Activated CD4-positive, alpha-beta memory T cell treated with anti-CD3 and anti-CD28 coated beads for 36 hours (primary cell): ENCODE data around the gene VGLL3. TPM values are rescaled to one million over a fixed set of nuclear protein-coding genes. Genes with fewer than 3 reads are reported as not detected.
"Not testable (repeated sequence)": the region's sequence is repeated elsewhere in the genome, so short reads cannot be mapped to it uniquely, and the experiment has no call there.

Experiments used
- CTCF ChIA-PET: fragments of 350-600 bp; sonication (Branson Sonifier 250); formaldehyde crosslinking; loops from one replicate; lab custom pipeline; 2021; ENCODE audit warnings: antibody characterized with exemption, inconsistent platforms; lab: Charles Lee
- POLR2A ChIA-PET: fragments of 350-600 bp; sonication (Branson Sonifier 250); formaldehyde crosslinking; loops from one replicate; lab custom pipeline; 2021; ENCODE audit warnings: antibody characterized with exemption; lab: Charles Lee
- DNase-seq: peaks from one replicate; pipeline ENCODE4 v3.0.0-alpha.2; 2020
- H3K27ac Mint-ChIP-seq: one replicate; pipeline ENCODE4 v1.8.0; 2021; ENCODE audit warnings: mixed read lengths
- H3K27me3 Mint-ChIP-seq: one replicate; pipeline ENCODE4 v1.8.0; 2021; ENCODE audit warnings: mixed read lengths
- H3K36me3 Mint-ChIP-seq: one replicate; pipeline ENCODE4 v1.8.0; 2021; ENCODE audit warnings: mixed read lengths
- H3K4me1 Mint-ChIP-seq: one replicate; pipeline ENCODE4 v1.8.0; 2021; ENCODE audit warnings: low read depth, mixed read lengths
- H3K4me3 Mint-ChIP-seq: one replicate; pipeline ENCODE4 v1.8.0; 2021; ENCODE audit warnings: mild to moderate bottlenecking, mixed read lengths
- H3K9me3 Mint-ChIP-seq: one replicate; pipeline ENCODE4 v1.8.0; 2021; ENCODE audit warnings: mixed read lengths
- intact Hi-C: fragments of 100-400 bp; cut with micrococcal nuclease; formaldehyde crosslinking; loops from one replicate; pipeline ENCODE4 v1.15.1; 2023
- total RNA-seq, 2 experiments: library from RNA; stranded (reverse); gene quantifications; one replicate each; pipeline ENCODE4 v1.2.3, GENCODE V29; 2021

The VGLL3 gene, protein sequence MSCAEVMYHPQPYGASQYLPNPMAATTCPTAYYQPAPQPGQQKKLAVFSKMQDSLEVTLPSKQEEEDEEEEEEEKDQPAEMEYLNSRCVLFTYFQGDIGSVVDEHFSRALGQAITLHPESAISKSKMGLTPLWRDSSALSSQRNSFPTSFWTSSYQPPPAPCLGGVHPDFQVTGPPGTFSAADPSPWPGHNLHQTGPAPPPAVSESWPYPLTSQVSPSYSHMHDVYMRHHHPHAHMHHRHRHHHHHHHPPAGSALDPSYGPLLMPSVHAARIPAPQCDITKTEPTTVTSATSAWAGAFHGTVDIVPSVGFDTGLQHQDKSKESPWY
- total RNA-seq: not detected

GRCh38 chr3:86990734-86991481 lies at the start of gene VGLL3:
Gene VGLL3 (minus strand): TSS chr3:86991149. CDS start chr3:86990743, 406 bp downstream.
- intact Hi-C loops: no loop called here
- peak within 1 kb of the TSS; percentile 32 for H3K4me3 Mint-ChIP-seq
- peaks cover 3% of the 10 kb centered on the region for H3K4me1 Mint-ChIP-seq
- POLR2A ChIA-PET: no interaction called here
- H3K36me3 Mint-ChIP-seq: no peaks in the 10 kb centered on the region
- CTCF ChIA-PET: no interaction called here
- no peaks in the 10 kb centered on the region for H3K9me3 Mint-ChIP-seq
- DNase-seq: peak; percentile 8
- H3K27ac Mint-ChIP-seq: no peak within 1 kb of the TSS
- H3K27me3 Mint-ChIP-seq: peaks cover 14% of the 10 kb centered on the region

DNA sequence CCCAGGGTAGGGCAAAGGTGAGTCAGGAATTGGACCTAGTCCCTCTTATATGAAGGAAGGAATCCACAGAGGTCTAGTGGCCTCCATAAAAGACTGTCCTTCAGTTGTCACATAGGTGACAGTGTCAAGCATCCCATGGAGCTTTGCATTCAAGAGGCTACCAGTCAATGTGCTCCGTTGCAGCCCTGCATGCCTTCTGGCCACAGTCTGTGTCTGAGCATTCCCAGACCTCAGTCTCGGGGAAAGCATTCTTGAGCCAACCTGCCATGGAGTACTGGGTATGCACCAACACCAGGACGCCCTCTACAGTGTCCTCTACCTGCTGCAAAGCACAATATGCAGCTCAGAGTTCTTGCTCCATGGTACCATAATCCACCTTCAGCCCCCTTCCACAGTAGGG lies 46.7 kb upstream of the VGLL3 start:
- no peaks in the 10 kb centered on the region for H3K27me3 Mint-ChIP-seq
- ChIA-PET POLR2A (no interaction called here), CTCF (no interaction called here)
- DNase-seq: no peak
- no peak overlapping the region for H3K27ac Mint-ChIP-seq
- no peaks in the 10 kb centered on the region for H3K9me3 Mint-ChIP-seq
- H3K4me3 Mint-ChIP-seq: no peak overlapping the region
- no peaks in the 10 kb centered on the region for H3K4me1 Mint-ChIP-seq
- intact Hi-C loops: no loop called here
- no peaks in the 10 kb centered on the region for H3K36me3 Mint-ChIP-seq

GRCh38 chr3:87036671-87037070 lies 45.7 kb upstream of the VGLL3 start:
- Mint-ChIP-seq H3K27me3 (no peaks in the 10 kb centered on the region), H3K27ac (no peak overlapping the region), H3K4me1 (no peaks in the 10 kb centered on the region), H3K36me3 (no peaks in the 10 kb centered on the region), H3K9me3 (no peaks in the 10 kb centered on the region), H3K4me3 (no peak overlapping the region)
- ChIA-PET POLR2A (no interaction called here), CTCF (no interaction called here)
- intact Hi-C loops: no loop called here
- DNase-seq: no peak

- H3K27ac Mint-ChIP-seq: no peak overlapping the region
- H3K27me3 Mint-ChIP-seq: no peaks in the 10 kb centered on the region
Measured at GRCh38 chr3:87035339-87035738, 44.4 kb upstream of the VGLL3 start.

GRCh38 chr3:87033205-87033604 lies 42.3 kb upstream of the VGLL3 start:
- ChIA-PET POLR2A (no interaction called here), CTCF (no interaction called here)
- Mint-ChIP-seq H3K4me1 (no peaks in the 10 kb centered on the region), H3K27ac (no peak overlapping the region), H3K9me3 (no peaks in the 10 kb centered on the region), H3K4me3 (no peak overlapping the region), H3K36me3 (no peaks in the 10 kb centered on the region), H3K27me3 (no peaks in the 10 kb centered on the region)
- intact Hi-C loops: no loop called here
- no peak for DNase-seq

More at GRCh38 chr3:87035339-87035738, 44.4 kb upstream of the VGLL3 start:
- ChIA-PET POLR2A (no interaction called here), CTCF (no interaction called here)
- no peak for DNase-seq
- Mint-ChIP-seq H3K4me1 (no peaks in the 10 kb centered on the region), H3K36me3 (no peaks in the 10 kb centered on the region), H3K9me3 (no peaks in the 10 kb centered on the region), H3K4me3 (no peak overlapping the region)
- intact Hi-C loops: no loop called here

GRCh38 chr3:87025661-87026645 lies 35.0 kb upstream of the VGLL3 start:
- ChIA-PET POLR2A (no interaction called here), CTCF (no interaction called here)

DNA sequence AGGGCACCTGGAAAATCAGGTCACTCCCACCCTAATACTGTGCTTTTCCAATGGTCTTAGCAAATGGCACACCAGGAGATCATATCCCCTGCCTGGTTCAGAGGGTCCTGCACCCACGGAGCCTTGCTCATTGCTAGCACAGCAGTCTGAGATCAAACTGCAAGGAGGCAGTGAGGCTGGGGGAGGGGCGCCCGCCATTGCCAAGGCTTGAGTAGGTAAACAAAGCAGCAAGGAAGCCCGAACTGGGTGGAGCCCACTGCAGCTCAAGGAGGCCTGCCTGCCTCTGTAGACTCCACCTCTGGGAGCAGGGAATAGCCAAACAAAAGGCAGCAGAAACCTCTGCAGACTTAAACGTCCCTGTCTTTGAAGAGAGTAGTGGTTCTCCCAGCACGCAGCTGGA lies 26.4 kb upstream of the VGLL3 start:
- H3K27ac Mint-ChIP-seq: not testable (repeated sequence)

More at GRCh38 chr3:87025661-87026645, 35.0 kb upstream of the VGLL3 start:
- Mint-ChIP-seq H3K27me3 (no peaks in the 10 kb centered on the region), H3K9me3 (peaks cover 6% of the 10 kb centered on the region), H3K4me3 (no peak overlapping the region), H3K36me3 (no peaks in the 10 kb centered on the region), H3K27ac (no peak overlapping the region), H3K4me1 (no peaks in the 10 kb centered on the region)
- intact Hi-C loops: no loop called here
- no peak for DNase-seq

DNA sequence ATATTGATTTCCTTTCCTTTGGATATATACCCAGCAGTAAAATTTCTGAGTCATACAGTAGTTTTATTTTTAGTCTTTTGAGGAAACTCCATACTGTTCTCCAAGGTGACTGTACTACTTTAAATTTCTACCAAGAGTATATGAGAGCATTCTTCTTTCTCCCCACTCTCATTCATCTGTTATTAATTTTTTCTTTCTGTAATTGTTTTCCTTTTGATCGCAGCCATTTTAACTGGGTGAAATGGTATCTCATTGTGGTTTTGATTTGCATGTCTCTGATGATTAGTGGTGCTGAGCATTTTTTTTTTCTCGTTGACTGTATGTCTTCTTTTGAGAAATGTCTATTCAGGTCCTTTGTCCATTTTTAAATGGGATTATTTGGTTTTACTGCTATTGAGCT lies 18.3 kb upstream of the VGLL3 start:
- H3K4me1 Mint-ChIP-seq: no peaks in the 10 kb centered on the region
- no peak for DNase-seq
- H3K27me3 Mint-ChIP-seq: no peaks in the 10 kb centered on the region
- ChIA-PET CTCF (no interaction called here), POLR2A (no interaction called here)
- H3K9me3 Mint-ChIP-seq: peaks cover 20% of the 10 kb centered on the region
- no peak overlapping the region for H3K27ac Mint-ChIP-seq
- intact Hi-C loops: no loop called here
- H3K4me3 Mint-ChIP-seq: no peak overlapping the region
- no peaks in the 10 kb centered on the region for H3K36me3 Mint-ChIP-seq

More for the DNA sequence above, 26.4 kb upstream of the VGLL3 start:
- POLR2A ChIA-PET, intact Hi-C loops, DNase-seq, H3K27me3 Mint-ChIP-seq, H3K4me1 Mint-ChIP-seq, CTCF ChIA-PET, H3K36me3 Mint-ChIP-seq, H3K4me3 Mint-ChIP-seq: not testable (repeated sequence)
- H3K9me3 Mint-ChIP-seq: peaks cover 13% of the 10 kb centered on the region

GRCh38 chr3:87006844-87007439 lies 16.0 kb upstream of the VGLL3 start:
- DNase-seq: no peak
- Mint-ChIP-seq H3K36me3 (no peaks in the 10 kb centered on the region), H3K27ac (no peak overlapping the region), H3K9me3 (peaks cover 20% of the 10 kb centered on the region), H3K27me3 (no peaks in the 10 kb centered on the region), H3K4me3 (no peak overlapping the region), H3K4me1 (no peaks in the 10 kb centered on the region)
- ChIA-PET POLR2A (no interaction called here), CTCF (no interaction called here)
- intact Hi-C loops: no loop called here

- ChIA-PET CTCF (no interaction called here), POLR2A (no interaction called here)
- Mint-ChIP-seq H3K27me3 (no peaks in the 10 kb centered on the region), H3K4me1 (no peaks in the 10 kb centered on the region), H3K36me3 (no peaks in the 10 kb centered on the region), H3K4me3 (no peak overlapping the region), H3K27ac (no peak overlapping the region), H3K9me3 (peaks cover 17% of the 10 kb centered on the region)
- DNase-seq: no peak
- intact Hi-C loops: no loop called here
Measured at GRCh38 chr3:87004883-87005282, 13.9 kb upstream of the VGLL3 start.

DNA sequence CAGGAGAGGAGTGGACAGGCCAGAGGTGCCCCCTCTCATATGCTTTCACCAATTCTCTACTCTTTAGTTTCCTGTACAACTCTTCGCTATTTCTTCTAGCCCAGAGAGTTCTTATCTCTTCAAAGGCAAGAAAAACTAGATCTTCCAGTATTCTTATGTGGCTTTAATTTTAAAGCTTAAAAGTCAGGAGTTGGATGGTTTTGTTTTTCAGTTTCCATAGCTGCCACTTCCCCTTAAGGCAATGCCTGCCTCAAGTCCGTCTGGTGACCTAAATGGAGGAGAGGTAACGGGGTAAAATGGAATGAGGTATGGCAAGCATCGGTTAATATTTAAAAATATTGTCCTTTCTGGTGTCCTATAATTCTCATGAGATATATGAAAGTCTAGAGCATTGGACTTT lies 11.4 kb upstream of the VGLL3 start:
- POLR2A ChIA-PET: no interaction called here
- no peak for DNase-seq
- H3K4me1 Mint-ChIP-seq: no peaks in the 10 kb centered on the region
- H3K27ac Mint-ChIP-seq: no peak overlapping the region
- H3K9me3 Mint-ChIP-seq: peaks cover under 1% of the 10 kb centered on the region
- intact Hi-C loops: no loop called here
- CTCF ChIA-PET: no interaction called here
- no peaks in the 10 kb centered on the region for H3K27me3 Mint-ChIP-seq
- H3K36me3 Mint-ChIP-seq: no peaks in the 10 kb centered on the region
- no peak overlapping the region for H3K4me3 Mint-ChIP-seq
